Measurements from ENCODE around the gene C1orf226. TPM values are rescaled to one million over a fixed set of nuclear protein-coding genes. Genes with fewer than 3 reads are reported as not detected.

The C1orf226 gene
- total RNA-seq, 1 donor from 2014 or later = 2.7 TPM

- peak in 1 of 2 donors; percentile 72 for DNase-seq (ENCODE audit: extremely low spot score in 2 of 2)
- intact Hi-C loops (cut with DNase I) = loop anchor here (10.0 kb wide), 1 partner anchor 331 kb away; no protein-coding TSS in a partner anchor
- Histone ChIP-seq H3K9me3 (no peaks in the 10 kb centered on the region), H3K4me3 (no peak overlapping the region), H3K4me1 (peaks cover 35% of the 10 kb centered on the region), H3K36me3 (no peaks in the 10 kb centered on the region), H3K27me3 (no peaks in the 10 kb centered on the region), H3K27ac (no peak overlapping the region)
- TF ChIP-seq POLR2A (IDR thresholded peaks at IDR 0.05) = no peak
- no peak for TF ChIP-seq POLR2AphosphoS5 (IDR thresholded peaks at IDR 0.05; ENCODE audit: insufficient read depth in 1 of 2, low read depth in 1 of 2)
- no peak for TF ChIP-seq CTCF (IDR thresholded peaks at IDR 0.05)
Observed at GRCh38 chr1:162385702-162386101, 4.2 kb downstream of the C1orf226 start.

GRCh38 chr1:162386292-162387225 lies 5.0 kb downstream of the C1orf226 start:
- Histone ChIP-seq H3K36me3 (no peaks in the 10 kb centered on the region), H3K9me3 (no peaks in the 10 kb centered on the region), H3K4me1 (peaks cover 35% of the 10 kb centered on the region), H3K27me3 (no peaks in the 10 kb centered on the region), H3K4me3 (no peak overlapping the region), H3K27ac (no peak overlapping the region)
- peak in 1 of 2 donors; percentile 83 for DNase-seq (ENCODE audit: extremely low spot score in 2 of 2)
- intact Hi-C loops (cut with DNase I) = loop anchor here (10.0 kb wide), 1 partner anchor 332 kb away; no protein-coding TSS in a partner anchor
- TF ChIP-seq POLR2AphosphoS5 (IDR thresholded peaks at IDR 0.05; ENCODE audit: insufficient read depth in 1 of 2, low read depth in 1 of 2) (no peak), CTCF (IDR thresholded peaks at IDR 0.05) (no peak), POLR2A (IDR thresholded peaks at IDR 0.05) (no peak)

- intact Hi-C loops (cut with DNase I) = loop anchor here (10.0 kb wide), 1 partner anchor 333 kb away; no protein-coding TSS in a partner anchor
- H3K36me3 ChIP-seq = no peaks in the 10 kb centered on the region
- peak in 1 of 2 donors; percentile 71 for DNase-seq (ENCODE audit: extremely low spot score in 2 of 2)
- H3K4me3 ChIP-seq = no peak overlapping the region
- H3K27ac ChIP-seq = no peak overlapping the region
- H3K9me3 ChIP-seq = no peaks in the 10 kb centered on the region
- H3K27me3 ChIP-seq = no peaks in the 10 kb centered on the region
- no peak for TF ChIP-seq POLR2A (IDR thresholded peaks at IDR 0.05)
- no peak for TF ChIP-seq POLR2AphosphoS5 (IDR thresholded peaks at IDR 0.05; ENCODE audit: insufficient read depth in 1 of 2, low read depth in 1 of 2)
- TF ChIP-seq CTCF (IDR thresholded peaks at IDR 0.05) = no peak
- peaks cover 27% of the 10 kb centered on the region for H3K4me1 ChIP-seq
Observed at GRCh38 chr1:162387226-162388082, 5.9 kb downstream of the C1orf226 start.

GRCh38 chr1:162388083-162388594 lies 6.6 kb downstream of the C1orf226 start:
- Histone ChIP-seq H3K4me3 (no peak overlapping the region), H3K4me1 (peaks cover 23% of the 10 kb centered on the region), H3K9me3 (no peaks in the 10 kb centered on the region), H3K36me3 (no peaks in the 10 kb centered on the region), H3K27ac (peak overlapping the region; percentile 48), H3K27me3 (no peaks in the 10 kb centered on the region)
- intact Hi-C loops (cut with DNase I) = loop anchor here (10.0 kb wide), 1 partner anchor 333 kb away; no protein-coding TSS in a partner anchor
- DNase-seq (ENCODE audit: extremely low spot score in 2 of 2) = peak in 1 of 2 donors; percentile 67
- TF ChIP-seq CTCF (IDR thresholded peaks at IDR 0.05) = no peak
- TF ChIP-seq POLR2AphosphoS5 (IDR thresholded peaks at IDR 0.05; ENCODE audit: insufficient read depth in 1 of 2, low read depth in 1 of 2) = no peak
- TF ChIP-seq POLR2A (IDR thresholded peaks at IDR 0.05) = no peak

Data from vagina (tissue), 2 donors.